ENCODE results near the gene BCL10. TPM values are rescaled to one million over a fixed set of nuclear protein-coding genes. Genes with fewer than 3 reads are reported as not detected.

Gene BCL10
- total RNA-seq, 1 donor from 2014 or later: 7.8 TPM

- Histone ChIP-seq H3K4me3 (peak overlapping the region; percentile 17), H3K27ac (replicated peaks) (peak overlapping the region; percentile 72), H3K27me3 (ENCODE audit: low read depth) (no peaks in the 10 kb centered on the region), H3K4me1 (peaks cover 21% of the 10 kb centered on the region), H3K9me3 (replicated peaks) (no peaks in the 10 kb centered on the region), H3K36me3 (no peaks in the 10 kb centered on the region)
- TF ChIP-seq CTCF (IDR thresholded peaks at IDR 0.05; ENCODE audit: borderline replicate concordance): no peak
- intact Hi-C loops (cut with micrococcal nuclease): no loop called here
- no peak for DNase-seq
Observed at GRCh38 chr1:85297855-85298629, 21.6 kb upstream of the BCL10 start.

- Histone ChIP-seq H3K27ac (replicated peaks) (peak overlapping the region; percentile 72), H3K36me3 (no peaks in the 10 kb centered on the region), H3K27me3 (ENCODE audit: low read depth) (no peaks in the 10 kb centered on the region), H3K9me3 (replicated peaks) (no peaks in the 10 kb centered on the region), H3K4me1 (peaks cover 21% of the 10 kb centered on the region), H3K4me3 (peak overlapping the region; percentile 17)
- intact Hi-C loops (cut with micrococcal nuclease): no loop called here
- no peak for TF ChIP-seq CTCF (IDR thresholded peaks at IDR 0.05; ENCODE audit: borderline replicate concordance)
- DNase-seq: no peak
Observed at GRCh38 chr1:85297538-85297854, 21.1 kb upstream of the BCL10 start.

GRCh38 chr1:85296980-85297379 is 20.5 kb upstream of the BCL10 start:
- TF ChIP-seq CTCF (IDR thresholded peaks at IDR 0.05; ENCODE audit: borderline replicate concordance): no peak
- Histone ChIP-seq H3K4me3 (no peak overlapping the region), H3K9me3 (replicated peaks) (no peaks in the 10 kb centered on the region), H3K36me3 (no peaks in the 10 kb centered on the region), H3K27me3 (ENCODE audit: low read depth) (no peaks in the 10 kb centered on the region), H3K27ac (replicated peaks) (peak overlapping the region; percentile 72), H3K4me1 (peaks cover 21% of the 10 kb centered on the region)
- DNase-seq: no peak
- intact Hi-C loops (cut with micrococcal nuclease): no loop called here

GRCh38 chr1:85295654-85296053 is 19.2 kb upstream of the BCL10 start:
- DNase-seq: no peak
- no peaks in the 10 kb centered on the region for H3K36me3 ChIP-seq
- no peaks in the 10 kb centered on the region for H3K9me3 ChIP-seq (replicated peaks)
- H3K4me3 ChIP-seq: no peak overlapping the region
- H3K27me3 ChIP-seq (ENCODE audit: low read depth): no peaks in the 10 kb centered on the region
- H3K4me1 ChIP-seq: peaks cover 21% of the 10 kb centered on the region
- intact Hi-C loops (cut with micrococcal nuclease): no loop called here
- H3K27ac ChIP-seq (replicated peaks): no peak overlapping the region
- no peak for TF ChIP-seq CTCF (IDR thresholded peaks at IDR 0.05; ENCODE audit: borderline replicate concordance)

- TF ChIP-seq CTCF (IDR thresholded peaks at IDR 0.05; ENCODE audit: borderline replicate concordance): no peak
- Histone ChIP-seq H3K27ac (replicated peaks) (no peak overlapping the region), H3K27me3 (ENCODE audit: low read depth) (no peaks in the 10 kb centered on the region), H3K9me3 (replicated peaks) (no peaks in the 10 kb centered on the region), H3K4me1 (peaks cover 24% of the 10 kb centered on the region), H3K36me3 (no peaks in the 10 kb centered on the region), H3K4me3 (no peak overlapping the region)
- DNase-seq: no peak
- intact Hi-C loops (cut with micrococcal nuclease): no loop called here
Observed at GRCh38 chr1:85295006-85295431, 18.6 kb upstream of the BCL10 start.
